Astrocyte of the spinal cord (primary cell): ENCODE results near the gene TMX3.

Experiments used
- DNase-seq: peaks from one replicate; pipeline ENCODE4 v3.0.0; 2011; ENCODE audit warnings: low read depth, low spot score
- H3K4me3 ChIP-seq: 2 replicates; pipeline ENCODE4 v1.5.1; 2011; ENCODE audit warnings: low read depth, mild to moderate bottlenecking, low read length, moderate library complexity
- CTCF ChIP-seq: IDR thresholded peaks from 2 replicates; pipeline ENCODE4 v1.5.1; 2012; ENCODE audit warnings: low read depth, mild to moderate bottlenecking, low read length, inconsistent platforms
- in situ Hi-C: cut with HindIII; loops from 2 replicates; pipeline ENCODE4 v1.10.0; 2017; ENCODE audit warnings: low sequenced_read_pairs

The TMX3 gene

GRCh38 chr18:68640861-68641260, 74.0 kb downstream of the TMX3 start:
- TF ChIP-seq CTCF: no peak
- H3K4me3 ChIP-seq: no peak overlapping the region
- in situ Hi-C loops: no loop called here
- no peak for DNase-seq

DNA sequence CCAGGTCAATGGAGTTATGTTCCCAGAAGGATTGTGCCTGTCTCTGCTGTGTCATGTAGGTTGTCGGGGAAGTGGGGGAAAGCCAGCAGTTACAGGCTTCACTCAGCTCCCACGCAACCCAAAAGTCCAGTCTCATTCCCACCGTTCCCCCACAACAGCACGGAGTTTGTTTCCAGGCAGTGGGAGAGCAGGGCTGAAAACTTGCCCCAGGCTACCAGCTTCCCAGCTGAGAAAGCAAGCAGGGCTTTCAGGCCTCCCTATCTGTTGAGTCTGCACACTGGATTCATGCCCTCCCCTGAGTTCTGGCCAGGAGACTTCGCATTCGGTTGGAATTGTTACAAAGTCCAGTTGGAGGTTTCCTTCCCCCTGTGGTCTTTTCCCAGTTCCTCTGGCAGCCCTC, 76.3 kb downstream of the TMX3 start:
- TF ChIP-seq CTCF: no peak

DNA sequence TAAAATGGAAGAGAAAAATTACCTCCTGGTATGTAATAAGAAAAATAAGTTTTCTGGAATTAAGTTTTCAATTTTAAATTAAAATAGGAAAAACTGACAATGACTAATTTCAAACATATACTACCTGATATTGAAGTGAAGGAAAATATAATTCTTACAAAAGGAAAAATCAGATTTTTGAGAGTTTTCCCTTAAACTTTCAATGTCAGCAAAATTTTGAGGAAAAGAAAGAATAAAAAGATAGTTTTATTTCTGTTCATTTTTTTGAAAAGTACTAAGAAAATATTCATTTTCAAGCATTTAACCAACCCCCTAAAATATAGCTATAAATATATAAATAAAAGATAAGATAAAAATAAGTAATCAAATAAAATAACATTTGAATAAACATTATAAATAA, 87.1 kb downstream of the TMX3 start:
- TF ChIP-seq CTCF: no peak
- no peak overlapping the region for H3K4me3 ChIP-seq
- in situ Hi-C loops: no loop called here
- DNase-seq: no peak

More for the DNA sequence above, 76.3 kb downstream of the TMX3 start:
- in situ Hi-C loops: no loop called here
- DNase-seq: no peak
- H3K4me3 ChIP-seq: no peak overlapping the region
